Neural cell (in vitro differentiated cells): ENCODE data around the gene P2RY11.

Experiments used
- EZH2 ChIP-seq: fragments of 200-600, 300-800 bp; shearing (Covaris generic), sonication (generic); IDR thresholded peaks from 2 replicates; pipeline ENCODE4 v1.6.1; 2014; ENCODE audit warnings: antibody characterized with exemption, low read length, borderline replicate concordance, mild to moderate bottlenecking; ENCODE audit not compliant: insufficient read depth, poor library complexity, severe bottlenecking
- POLR2AphosphoS5 ChIP-seq: IDR thresholded peaks from 2 replicates; pipeline ENCODE4 v1.6.1; 2012
- RAD21 ChIP-seq: fragments of 450-650 bp; conservative IDR thresholded peaks from 2 replicates; pipeline ENCODE4 v1.6.1; 2014; ENCODE audit warnings: antibody characterized with exemption, mild to moderate bottlenecking, moderate library complexity
- SMC3 ChIP-seq: fragments of 450-650 bp; conservative IDR thresholded peaks from 2 replicates; pipeline ENCODE4 v1.6.1; 2014; ENCODE audit warnings: antibody characterized with exemption, mild to moderate bottlenecking, moderate library complexity; ENCODE audit not compliant: poor library complexity
- TAF1 ChIP-seq: IDR thresholded peaks from 2 replicates; pipeline ENCODE4 v1.6.1; 2012; ENCODE audit warnings: low read depth
- TF ChIP-seq, protein P1 (sequence below): fragments of 450-650 bp; IDR thresholded peaks from 2 replicates; pipeline ENCODE4 v1.5.1; 2014; ENCODE audit warnings: antibody characterized with exemption, mild to moderate bottlenecking, moderate library complexity; ENCODE audit not compliant: poor library complexity, severe bottlenecking

GRCh38 chr19:10100163-10100785 is 11.2 kb upstream of the P2RY11 start:
- TF ChIP-seq, protein P1, sequence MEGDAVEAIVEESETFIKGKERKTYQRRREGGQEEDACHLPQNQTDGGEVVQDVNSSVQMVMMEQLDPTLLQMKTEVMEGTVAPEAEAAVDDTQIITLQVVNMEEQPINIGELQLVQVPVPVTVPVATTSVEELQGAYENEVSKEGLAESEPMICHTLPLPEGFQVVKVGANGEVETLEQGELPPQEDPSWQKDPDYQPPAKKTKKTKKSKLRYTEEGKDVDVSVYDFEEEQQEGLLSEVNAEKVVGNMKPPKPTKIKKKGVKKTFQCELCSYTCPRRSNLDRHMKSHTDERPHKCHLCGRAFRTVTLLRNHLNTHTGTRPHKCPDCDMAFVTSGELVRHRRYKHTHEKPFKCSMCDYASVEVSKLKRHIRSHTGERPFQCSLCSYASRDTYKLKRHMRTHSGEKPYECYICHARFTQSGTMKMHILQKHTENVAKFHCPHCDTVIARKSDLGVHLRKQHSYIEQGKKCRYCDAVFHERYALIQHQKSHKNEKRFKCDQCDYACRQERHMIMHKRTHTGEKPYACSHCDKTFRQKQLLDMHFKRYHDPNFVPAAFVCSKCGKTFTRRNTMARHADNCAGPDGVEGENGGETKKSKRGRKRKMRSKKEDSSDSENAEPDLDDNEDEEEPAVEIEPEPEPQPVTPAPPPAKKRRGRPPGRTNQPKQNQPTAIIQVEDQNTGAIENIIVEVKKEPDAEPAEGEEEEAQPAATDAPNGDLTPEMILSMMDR, result no peak
- TF ChIP-seq SMC3 (no peak), RAD21 (no peak), EZH2 (no peak), POLR2AphosphoS5 (no peak), TAF1 (no peak)
